ENCODE data around the gene LLGL2.
A peak's percentile ranks its signal among the peaks of the same experiment; 100 is the strongest.

LLGL2 gene

GRCh38 chr17:75523647-75524046 is 1.9 kb upstream of the LLGL2 start:
- no peak for DNase-seq

GRCh38 chr17:75524269-75524969 is 1.1 kb upstream of the LLGL2 start:
- no peak for DNase-seq

- no peak for DNase-seq
These were observed 483 bp downstream of the LLGL2 start for GRCh38 chr17:75525806-75526554.

- DNase-seq: no peak
These were observed 1.2 kb downstream of the LLGL2 start for GRCh38 chr17:75526555-75527270.

GRCh38 chr17:75530837-75531720 is 5.6 kb downstream of the LLGL2 start:
- DNase-seq: no peak

GRCh38 chr17:75531721-75532072 is 6.2 kb downstream of the LLGL2 start:
- DNase-seq: no peak

- peak; percentile 85 for DNase-seq
These were observed 9.6 kb downstream of the LLGL2 start for GRCh38 chr17:75535119-75535537.

- DNase-seq: no peak
These were observed 10.4 kb downstream of the LLGL2 start for GRCh38 chr17:75535871-75536270.

GRCh38 chr17:75536366-75536765 is 10.9 kb downstream of the LLGL2 start:
- DNase-seq: no peak

- no peak for DNase-seq
These were observed 14.7 kb downstream of the LLGL2 start for GRCh38 chr17:75539967-75540729.

GRCh38 chr17:75540923-75541503 is 15.5 kb downstream of the LLGL2 start:
- DNase-seq: no peak

- DNase-seq: no peak
These were observed 16.7 kb downstream of the LLGL2 start for GRCh38 chr17:75542229-75542628.

- no peak for DNase-seq
These were observed 17.3 kb downstream of the LLGL2 start for GRCh38 chr17:75542728-75543336.

GRCh38 chr17:75544250-75544649 is 18.8 kb downstream of the LLGL2 start:
- no peak for DNase-seq

- DNase-seq: no peak
These were observed 20.7 kb downstream of the LLGL2 start for GRCh38 chr17:75546181-75546580.

- DNase-seq: no peak
These were observed 21.6 kb downstream of the LLGL2 start for GRCh38 chr17:75547091-75547490.

GRCh38 chr17:75548813-75549212 is 23.3 kb downstream of the LLGL2 start:
- no peak for DNase-seq

GRCh38 chr17:75549246-75550138 is 24.0 kb downstream of the LLGL2 start:
- DNase-seq: no peak

- DNase-seq: no peak
These were observed 24.6 kb downstream of the LLGL2 start for GRCh38 chr17:75550139-75550465.

GRCh38 chr17:75551266-75551665 is 25.8 kb downstream of the LLGL2 start:
- DNase-seq: no peak

Measured in activated CD4-positive, alpha-beta T cell treated with anti-CD3 and anti-CD28 coated beads, Interleukin-2, amount 50 U/mL, for 16 hours (primary cell).